Epithelial cell of proximal tubule (primary cell): ENCODE measurements around the gene FRAS1. TPM values are rescaled to one million over a fixed set of nuclear protein-coding genes. Genes with fewer than 3 reads are reported as not detected.

Experiments used
- DNase-seq: peaks from one replicate; pipeline ENCODE4 v3.0.0-alpha.2; 2011; ENCODE audit warnings: low read depth
- H3K4me3 ChIP-seq: 2 replicates; pipeline ENCODE4 v1.5.1; 2011; ENCODE audit warnings: low read depth, mild to moderate bottlenecking, low read length
- CTCF ChIP-seq: conservative IDR thresholded peaks from 2 replicates; pipeline ENCODE4 v1.5.1; 2012; ENCODE audit warnings: low read depth, mild to moderate bottlenecking, low read length
- total RNA-seq: library from RNA; depleted of rRNA; stranded (reverse); fragments of >200 nt; gene quantifications from 2 replicates; pipeline ENCODE4 v1.2.3, GENCODE V29; 2015

FRAS1 gene
- total RNA-seq, 1 donor from 2014 or later: 9.1 TPM

DNA sequence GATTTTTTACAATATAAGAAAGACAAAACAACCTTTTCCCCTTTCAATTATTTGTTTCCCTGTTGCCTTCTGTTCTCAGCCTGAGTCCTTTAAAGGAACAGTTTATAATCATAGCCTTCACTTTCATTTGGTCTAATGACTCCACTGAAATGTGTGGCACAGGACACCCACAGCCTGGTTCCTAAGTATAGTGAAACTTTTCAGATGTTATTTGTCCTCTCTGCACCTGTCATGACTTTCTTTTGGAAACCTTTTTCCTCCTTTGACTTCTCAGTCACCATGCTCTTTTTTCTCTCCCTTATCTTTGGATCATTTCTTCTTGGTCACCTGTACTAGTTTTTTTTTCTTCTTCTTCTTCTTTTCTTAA, 256.6 kb downstream of the FRAS1 start:
- DNase-seq: no peak
- no peak for TF ChIP-seq CTCF

DNA sequence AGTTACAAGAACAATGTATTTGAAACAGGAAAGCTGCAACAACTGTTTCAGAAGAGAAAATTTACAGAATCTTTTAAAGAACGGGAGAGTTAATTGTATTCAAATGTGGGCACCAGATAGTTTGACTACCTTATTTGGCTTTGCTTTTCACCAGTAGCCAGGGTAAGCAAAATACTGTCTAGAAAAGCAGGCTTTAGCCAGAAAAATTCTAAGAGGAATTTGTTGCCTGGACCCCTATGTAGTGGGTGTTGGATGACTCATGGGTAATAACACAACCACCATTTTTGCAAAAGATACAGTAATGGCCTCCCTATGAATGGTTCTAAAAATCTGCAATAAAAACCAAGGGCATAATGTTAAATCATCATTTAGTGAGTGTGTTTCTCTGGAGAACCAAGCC, 261.0 kb downstream of the FRAS1 start:
- no peak overlapping the region for H3K4me3 ChIP-seq
- DNase-seq: no peak
- TF ChIP-seq CTCF: no peak

More for the DNA sequence above, 256.6 kb downstream of the FRAS1 start:
- no peak overlapping the region for H3K4me3 ChIP-seq

DNA sequence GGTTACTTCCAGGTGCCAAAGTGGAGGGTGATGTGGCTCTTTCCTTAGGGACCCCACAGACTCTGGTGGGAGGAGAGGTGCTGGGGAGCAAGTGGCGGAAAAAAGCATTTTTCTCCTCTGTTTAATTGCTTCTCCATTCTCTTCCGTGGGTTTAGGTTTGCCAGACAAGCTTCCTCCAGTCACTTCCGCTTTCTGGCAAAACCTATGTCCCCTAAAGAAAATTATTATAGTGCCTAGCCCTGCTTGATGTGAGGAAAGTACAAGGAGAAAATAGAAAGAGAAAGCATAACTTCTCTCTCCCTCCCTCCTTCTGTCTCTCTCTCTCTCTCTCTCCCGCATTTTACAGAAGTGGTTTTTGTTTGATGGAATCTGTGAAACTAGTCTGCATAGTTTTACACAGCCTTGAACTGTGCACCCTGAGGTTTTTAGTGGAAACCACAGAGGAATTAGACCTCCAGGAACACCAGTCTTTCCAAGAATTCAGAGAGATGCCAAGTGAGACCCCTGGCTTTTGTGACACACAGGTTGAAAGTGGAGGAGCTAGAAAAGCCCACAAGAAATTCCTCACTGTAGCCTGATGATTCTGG, 263.3 kb downstream of the FRAS1 start:
- TF ChIP-seq CTCF: no peak
- H3K4me3 ChIP-seq: no peak overlapping the region
- DNase-seq: no peak

DNA sequence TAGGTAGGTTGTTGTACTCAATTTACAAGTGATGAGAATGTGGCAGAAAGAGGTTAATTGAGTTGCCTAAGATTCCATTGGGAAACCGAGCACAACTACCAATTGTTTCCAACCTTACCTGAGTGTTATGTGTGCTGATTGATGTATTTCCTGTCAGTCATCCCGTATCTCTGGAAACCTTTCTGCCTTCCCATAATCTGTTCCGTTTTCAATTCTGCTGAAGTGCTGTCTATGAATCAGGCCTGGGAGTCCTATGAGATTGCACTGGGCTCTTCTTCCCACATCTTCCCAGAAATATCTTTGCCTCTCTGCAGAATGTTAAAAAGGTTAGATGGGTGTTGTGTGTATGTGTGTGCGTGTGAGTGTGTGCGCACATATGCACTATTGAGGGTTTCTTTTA, 264.9 kb downstream of the FRAS1 start:
- H3K4me3 ChIP-seq: no peak overlapping the region
- no peak for DNase-seq
- no peak for TF ChIP-seq CTCF

DNA sequence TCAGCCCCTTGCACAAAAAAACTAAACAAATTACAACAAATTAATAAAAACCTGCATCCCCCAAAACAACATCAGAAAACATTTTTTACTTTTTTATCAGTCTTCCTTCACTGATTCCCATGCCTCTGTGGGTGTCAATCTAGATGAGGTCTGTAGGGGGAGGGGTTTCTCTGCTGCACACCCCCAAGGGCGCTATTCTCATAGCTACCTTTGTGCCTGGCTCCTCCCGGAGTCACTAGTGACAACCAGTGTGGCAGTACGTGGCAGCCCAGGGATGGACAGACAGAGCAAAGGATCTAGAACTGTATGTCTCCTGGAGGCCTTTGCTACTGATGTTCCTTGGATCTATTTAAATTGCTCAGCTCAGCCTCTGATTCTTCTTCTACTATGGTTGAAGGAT, 266.3 kb downstream of the FRAS1 start:
- no peak for DNase-seq
- H3K4me3 ChIP-seq: no peak overlapping the region
- TF ChIP-seq CTCF: no peak

GRCh38 chr4:78324625-78325024, 267.5 kb downstream of the FRAS1 start:
- no peak overlapping the region for H3K4me3 ChIP-seq
- TF ChIP-seq CTCF: no peak
- DNase-seq: no peak
